H1 (cell line): ENCODE data around the gene ZNF429. TPM values are rescaled to one million over a fixed set of nuclear protein-coding genes. Genes with fewer than 3 reads are reported as not detected.

Experiments used
- CTCF ChIA-PET: fragments of 300-600 bp; sonication (Branson Sonifier 250); formaldehyde crosslinking; loops from one replicate; lab custom pipeline; 2021; ENCODE audit not compliant: partially characterized antibody; lab: Charles Lee
- POLR2A ChIA-PET: fragments of 300-600 bp; sonication (Branson Sonifier 250); formaldehyde crosslinking; loops from one replicate; lab custom pipeline; 2021; ENCODE audit warnings: inconsistent platforms; ENCODE audit not compliant: partially characterized antibody; lab: Charles Lee
- DNase-seq, 2 experiments: peaks; one replicate each; pipeline versions ENCODE4 v3.0.0 to v3.0.0-alpha.2; 2010 to 2022; ENCODE audit warnings: low spot score in 2 of 2, low read depth in 1 of 2, mixed read lengths in 1 of 2
- FAIRE-seq: peaks from 2 replicates; lab custom pipeline; 2011; peaks lifted over from hg19 to GRCh38; lab: Jason Lieb, UNC
- H2AFZ ChIP-seq: 2 replicates; pipeline ENCODE4 v1.8.1; 2012; ENCODE audit warnings: low read length, inconsistent platforms
- H2AK5ac ChIP-seq: 2 replicates; pipeline ENCODE4 v1.6.1; 2013; ENCODE audit warnings: low read depth, low read length
- H2BK120ac ChIP-seq: replicated peaks from 2 replicates; pipeline ENCODE3; 2013; ENCODE audit warnings: low read depth, low read length, inconsistent platforms
- H2BK12ac ChIP-seq: 2 replicates; pipeline ENCODE4 v1.6.1; 2013; ENCODE audit warnings: low read depth, low read length
- H2BK15ac ChIP-seq: 2 replicates; pipeline ENCODE4 v1.6.1; 2013; ENCODE audit warnings: low read length
- H2BK20ac ChIP-seq: 2 replicates; pipeline ENCODE4 v1.6.1; 2013; ENCODE audit warnings: low read length
- H2BK5ac ChIP-seq: 2 replicates; pipeline ENCODE4 v1.6.1; 2013; ENCODE audit warnings: low read depth, low read length
- H3K14ac ChIP-seq: 2 replicates; pipeline ENCODE4 v1.6.1; 2013; ENCODE audit warnings: inconsistent platforms; ENCODE audit not compliant: insufficient read length
- H3K18ac ChIP-seq: 2 replicates; pipeline ENCODE4 v1.6.1; 2013; ENCODE audit warnings: low read length; ENCODE audit errors: extremely low read depth
- H3K23ac ChIP-seq: 2 replicates; pipeline ENCODE4 v1.6.1; 2013; ENCODE audit warnings: inconsistent platforms; ENCODE audit not compliant: insufficient read length
- H3K23me2 ChIP-seq: 2 replicates; pipeline ENCODE4 v1.6.1; 2013; ENCODE audit warnings: low read depth, low read length
- H3K27ac ChIP-seq: 2 replicates; pipeline ENCODE4 v1.6.1; 2011; ENCODE audit warnings: low read depth, low read length, inconsistent platforms
- H3K27me3 ChIP-seq, 4 experiments: replicated peaks in 1 of 4; 1 replicate in 1 of 4; 2 replicates in 3 of 4; pipeline versions ENCODE4 v1.6.1 to v1.8.1; 2011 to 2013; ENCODE audit warnings: low read length in 3 of 4, mild to moderate bottlenecking in 3 of 4, inconsistent platforms in 2 of 4, mixed read lengths in 2 of 4, moderate library complexity in 1 of 4; ENCODE audit not compliant: control insufficient read depth in 3 of 4, insufficient read depth in 3 of 4; ENCODE audit errors: extremely low read depth in 1 of 4
- H3K36me3 ChIP-seq, 4 experiments: 2 replicates each; pipeline versions ENCODE4 v1.6.1 to v1.8.1; 2011 to 2013; ENCODE audit warnings: mild to moderate bottlenecking in 4 of 4, low read length in 3 of 4, moderate library complexity in 2 of 4, control low read depth in 1 of 4, inconsistent platforms in 1 of 4; ENCODE audit not compliant: insufficient read depth in 4 of 4, control insufficient read depth in 2 of 4
- H3K4ac ChIP-seq: replicated peaks from 2 replicates; pipeline ENCODE3; 2013; ENCODE audit warnings: low read length, low read depth, mixed read lengths, inconsistent platforms; ENCODE audit not compliant: insufficient read length
- H3K4me1 ChIP-seq, 4 experiments: replicated peaks in 1 of 4; 1 replicate in 1 of 4; 2 replicates in 3 of 4; pipeline versions ENCODE4 v1.6.1 to v1.8.1; 2011 to 2013; ENCODE audit warnings: low read length in 3 of 4, inconsistent platforms in 2 of 4, mixed read lengths in 1 of 4; ENCODE audit not compliant: insufficient read depth in 4 of 4, control insufficient read depth in 3 of 4
- H3K4me2 ChIP-seq, 2 experiments: 2 replicates each; pipeline versions ENCODE4 v1.6.1 to v1.8.1; 2011 to 2013; ENCODE audit warnings: low read depth in 2 of 2, low read length in 2 of 2, control low read depth in 1 of 2, inconsistent platforms in 1 of 2, mild to moderate bottlenecking in 1 of 2; ENCODE audit not compliant: insufficient read depth in 1 of 2
- H3K4me3 ChIP-seq, 4 experiments: fragments of 200-600, 300-600 bp in 1 of 4; sonication (generic), shearing (Covaris generic), sonication (Bioruptor Twin) in 1 of 4; 2 replicates each; pipeline versions ENCODE4 v1.5.1 to v1.8.1; 2011 to 2016; ENCODE audit warnings: low read length in 4 of 4, low read depth in 3 of 4, control low read depth in 2 of 4, inconsistent platforms in 2 of 4, mild to moderate bottlenecking in 2 of 4, mixed read lengths in 1 of 4, moderate library complexity in 1 of 4; ENCODE audit not compliant: insufficient read depth in 2 of 4; ENCODE audit errors: extremely low read depth in 1 of 4
- H3K56ac ChIP-seq: replicated peaks from 2 replicates; pipeline ENCODE3; 2013; ENCODE audit warnings: low read depth, mild to moderate bottlenecking, mixed read lengths, low read length, inconsistent platforms; ENCODE audit not compliant: insufficient read length
- H3K79me1 ChIP-seq: 2 replicates; pipeline ENCODE4 v1.6.1; 2013; ENCODE audit warnings: low read depth, low read length, control low read depth
- H3K79me2 ChIP-seq, 2 experiments: 2 replicates each; pipeline versions ENCODE4 v1.6.1 to v1.8.1; 2012 to 2013; ENCODE audit warnings: low read length in 2 of 2, mild to moderate bottlenecking in 2 of 2, inconsistent platforms in 1 of 2; ENCODE audit not compliant: insufficient read depth in 2 of 2, control insufficient read depth in 1 of 2
- H3K9ac ChIP-seq, 4 experiments: replicated peaks in 1 of 4; 1 replicate in 1 of 4; 2 replicates in 3 of 4; pipeline versions ENCODE4 v1.6.1 to v1.8.1; 2011 to 2013; ENCODE audit warnings: low read depth in 3 of 4, low read length in 3 of 4, control low read depth in 2 of 4, mild to moderate bottlenecking in 2 of 4, moderate library complexity in 2 of 4, inconsistent platforms in 1 of 4; ENCODE audit errors: extremely low read depth in 1 of 4
- H3K9me3 ChIP-seq, 2 experiments: 2 replicates each; pipeline versions ENCODE4 v1.6.1 to v1.8.1; 2012 to 2013; ENCODE audit warnings: mild to moderate bottlenecking in 2 of 2, moderate library complexity in 2 of 2, control low read depth in 1 of 2, inconsistent platforms in 1 of 2, low read depth in 1 of 2, low read length in 1 of 2, mixed read lengths in 1 of 2; ENCODE audit not compliant: insufficient read depth in 2 of 2
- H4K20me1 ChIP-seq, 2 experiments: replicated peaks in 1 of 2; 2 replicates each; pipeline versions ENCODE3 to v1.8.1; 2011 to 2013; ENCODE audit warnings: inconsistent platforms in 2 of 2, low read length in 2 of 2, mild to moderate bottlenecking in 1 of 2; ENCODE audit not compliant: insufficient read depth in 2 of 2, control insufficient read depth in 1 of 2
- H4K5ac ChIP-seq: 2 replicates; pipeline ENCODE4 v1.6.1; 2013; ENCODE audit warnings: low read length, low read depth, mixed read lengths, inconsistent platforms; ENCODE audit not compliant: insufficient read length
- H4K8ac ChIP-seq: 2 replicates; pipeline ENCODE4 v1.8.0; 2013; ENCODE audit warnings: mild to moderate bottlenecking, moderate library complexity, low read length, inconsistent platforms; ENCODE audit not compliant: insufficient read depth; ENCODE audit errors: extremely low read depth
- H4K91ac ChIP-seq: replicated peaks from 2 replicates; pipeline ENCODE3; 2013; ENCODE audit warnings: low read length, mixed read lengths, inconsistent platforms; ENCODE audit not compliant: insufficient read length
- WGBS, 2 experiments: shearing (Covaris generic) in 1 of 2; methylation state at CpG; one replicate each; pipeline versions ENCODE4 v1.1.6 to v1.1.7; 2013 to 2015; ENCODE audit warnings: low lambda C conversion rate in 2 of 2, mixed read lengths in 2 of 2, inconsistent platforms in 1 of 2, low coverage in 1 of 2, missing lambda C conversion rate in 1 of 2; ENCODE audit not compliant: insufficient replicate concordance in 2 of 2, insufficient coverage in 1 of 2, insufficient read length in 1 of 2; ENCODE audit errors: extremely low coverage in 1 of 2, missing lambda C conversion rate in 1 of 2; 5-methylcytosine and 5-hydroxymethylcytosine counted together
- polyA plus RNA-seq, 7 experiments: library from polyadenylated mRNA; depleted of rRNA in 3 of 7; stranded (reverse) in 5 of 7; unstranded in 2 of 7; fragments of >200 nt in 5 of 7; fragments of 200-250 nt in 2 of 7; gene quantifications; 1 replicate in 5 of 7; 2 replicates in 1 of 7; 4 replicates in 1 of 7; pipeline versions ENCODE4 v1.2.1 to v1.2.3, GENCODE V29; 2011 to 2013; ENCODE audit warnings: missing spikeins in 2 of 7, mixed read lengths in 2 of 7
- total RNA-seq: library from RNA; stranded (reverse); fragmentation: NEBNext Ultra II Directional; extraction: Animal tissue kit (Norgen Biotek cat#: 25700); gene quantifications from 2 replicates; pipeline ENCODE4 v1.2.1, GENCODE V29; 2021

The ZNF429 gene
- total and polyA plus RNA-seq, 2 of the 8 experiments (the other 6 are each of a cell fraction or from before 2014, with no cell fraction given) = 10.9 to 15.0 TPM

GRCh38 chr19:21584537-21584936 is 79.1 kb downstream of the ZNF429 start:
- no peak overlapping the region for H3K4me2 ChIP-seq
- no peak overlapping the region for H3K9ac ChIP-seq
- no peak overlapping the region for H3K4me3 ChIP-seq
- H3K18ac ChIP-seq = no peak overlapping the region
- H3K79me2 ChIP-seq = 0 out of 4 replicates have a peak, but pooled peaks cover 0 to 4% of the 10 kb centered on the region in 2 experiments
- FAIRE-seq = no peak
- H4K20me1 ChIP-seq = no peaks in the 10 kb centered on the region
- H4K8ac ChIP-seq = no peak overlapping the region
- no peak overlapping the region for H2BK120ac ChIP-seq
- H3K23ac ChIP-seq = no peak overlapping the region
- H3K56ac ChIP-seq = no peak overlapping the region
- WGBS, 2 experiments = 89% methylated on average over 5 of the region's 5 CpGs; no CpG with 5 or more reads in 1 of the 2 experiments
- H2BK5ac ChIP-seq = no peak overlapping the region
- H3K14ac ChIP-seq = no peak overlapping the region
- peaks cover 7% of the 10 kb centered on the region; the same call in 1 of the 2 replicates for H3K23me2 ChIP-seq
- H2BK20ac ChIP-seq = no peak overlapping the region
- ChIA-PET CTCF (interaction anchor here (1.1 to 1.6 kb wide), 2 partner anchors 20 to 37 kb away, joined by 3 to 6 read pairs; no protein-coding TSS in a partner anchor), POLR2A (no interaction called here)
- no peak overlapping the region for H2BK12ac ChIP-seq
- no peak overlapping the region for H2AFZ ChIP-seq
- no peaks in the 10 kb centered on the region for H3K9me3 ChIP-seq
- no peak overlapping the region for H4K5ac ChIP-seq
- H2BK15ac ChIP-seq = no peak overlapping the region
- no peak overlapping the region for H3K4ac ChIP-seq
- peaks cover 0 to 18% (median 10%) of the 10 kb centered on the region in 4 experiments; a peak in 6 of 7 replicates for H3K27me3 ChIP-seq
- no peak overlapping the region for H2AK5ac ChIP-seq
- H3K4me1 ChIP-seq = peaks cover 0 to 10% (median 6%) of the 10 kb centered on the region in 4 experiments; a peak in 6 of 7 replicates
- H3K27ac ChIP-seq = no peak overlapping the region
- no peaks in the 10 kb centered on the region for H3K79me1 ChIP-seq
- DNase-seq = no peak
- no peak overlapping the region for H4K91ac ChIP-seq
- H3K36me3 ChIP-seq = peaks cover 0 to 5% (median 0%) of the 10 kb centered on the region in 4 experiments; a peak in 1 of 8 replicates
